NCI-H1092 treated with DMSO at 0.1 percent for 48 hours (cell line): ENCODE results near the gene OR10AD1.
"Not testable (repeated sequence)": the region's sequence is repeated elsewhere in the genome, so short reads cannot be mapped to it uniquely, and the experiment has no call there.

Experiments used
- DNase-seq: peaks from one replicate; lab custom pipeline; 2025; lab: John Stamatoyannopoulos, UW

OR10AD1 gene

DNA sequence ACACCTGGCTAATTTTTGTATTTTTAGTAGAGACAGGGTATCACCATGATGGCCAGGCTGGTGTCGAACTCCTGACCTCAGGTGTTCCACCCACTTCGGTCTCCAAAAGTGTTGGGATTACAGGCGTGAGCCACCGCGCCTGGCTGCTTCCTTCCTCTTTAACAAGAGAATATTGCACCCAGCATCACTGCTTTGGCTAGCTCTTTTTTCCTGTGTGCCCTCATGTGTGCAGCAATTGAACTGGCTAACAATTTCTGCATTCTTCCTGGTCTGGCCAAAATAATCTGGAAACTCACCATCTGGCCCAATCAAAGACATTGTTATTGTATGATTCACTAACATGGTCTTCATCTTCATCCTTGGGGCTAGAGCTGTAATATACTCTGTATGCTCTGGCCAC is 43.0 kb downstream of the OR10AD1 start:
- no peak for DNase-seq

- DNase-seq = no peak
Measured at GRCh38 chr12:48157889-48158370, 45.2 kb downstream of the OR10AD1 start.

DNA sequence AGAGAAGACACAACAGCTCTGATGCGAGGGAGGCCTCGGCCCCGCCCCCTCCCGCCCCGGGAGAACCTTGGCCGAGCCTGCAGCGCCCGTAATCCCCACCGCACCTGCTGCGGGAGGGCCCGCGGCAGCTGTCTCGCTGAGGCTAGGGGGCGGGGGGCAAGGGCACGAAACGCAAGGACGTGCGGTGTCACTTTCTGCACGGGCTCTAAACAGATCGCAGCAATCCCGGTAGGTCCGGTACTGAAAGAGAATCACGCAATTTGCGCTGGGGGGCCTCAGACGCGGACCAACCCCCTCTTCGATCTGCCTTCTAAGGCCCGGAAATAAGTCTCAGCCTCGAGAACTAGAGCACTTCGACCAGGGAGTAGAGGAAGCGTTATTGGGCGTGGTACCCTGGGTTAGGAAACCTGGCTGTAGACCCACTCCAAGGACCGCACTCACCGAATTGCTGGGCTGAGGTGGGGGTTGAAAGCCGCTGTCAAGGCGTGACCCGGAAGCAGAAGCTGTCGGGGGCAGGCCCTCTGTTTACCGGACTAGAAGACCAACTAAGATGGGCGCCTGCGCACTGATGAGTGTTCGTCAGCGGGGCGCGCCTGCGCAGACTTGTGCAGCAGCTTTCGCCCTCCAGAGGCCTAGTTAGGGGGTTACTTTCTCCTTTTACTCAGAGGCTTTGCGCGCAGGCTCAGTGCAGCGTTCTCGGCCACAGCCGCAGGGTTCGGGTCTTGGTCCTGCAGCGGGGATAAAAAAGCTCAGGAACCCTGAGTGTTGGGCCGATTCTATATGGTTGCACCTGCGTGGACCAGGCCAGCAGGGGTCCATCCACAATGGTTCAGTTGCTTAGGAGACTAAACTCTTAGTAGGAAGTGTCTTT is 45.8 kb downstream of the OR10AD1 start, which contains the start of gene ASB8:
TSS of gene ASB8 (minus strand) at position 498 of the 871 bp plus-strand sequence. CDS start 4,019 bp downstream, outside the sequence.
- DNase-seq = peak; percentile 100

GRCh38 chr12:48156652-48157017 is 46.5 kb downstream of the OR10AD1 start:
- DNase-seq = no peak

GRCh38 chr12:48155786-48156185 is 47.3 kb downstream of the OR10AD1 start:
- not testable (repeated sequence) for DNase-seq
